CD14-positive monocyte (primary cell): Measurements from ENCODE around the gene TANGO6. TPM values are rescaled to one million over a fixed set of nuclear protein-coding genes. Genes with fewer than 3 reads are reported as not detected.

Source experiments
- DNase-seq, 3 donors: peaks; one replicate each; pipeline ENCODE4 v3.0.0-alpha.2; 2011 to 2022
- H2AFZ ChIP-seq: 2 replicates; pipeline ENCODE4 v1.6.0; 2012; ENCODE audit warnings: mild to moderate bottlenecking, low read depth, low read length, inconsistent platforms; ENCODE audit not compliant: insufficient read depth, poor library complexity, severe bottlenecking
- H3K27ac ChIP-seq, 2 donors: 1 replicate in 1 of 2; 2 replicates in 1 of 2; pipeline ENCODE4 v1.5.1; 2012 to 2013; ENCODE audit warnings: low read length in 2 of 2, control low read depth in 1 of 2, inconsistent platforms in 1 of 2, low read depth in 1 of 2, mild to moderate bottlenecking in 1 of 2
- H3K27me3 ChIP-seq, 2 donors: one replicate each; pipeline versions ENCODE4 v1.6.0 to v1.6.1; 2011 to 2013; ENCODE audit warnings: low read length in 2 of 2; ENCODE audit not compliant: control insufficient read depth in 2 of 2, insufficient read depth in 2 of 2
- H3K36me3 ChIP-seq, 2 donors: replicated peaks in 1 of 2; 1 replicate in 1 of 2; 2 replicates in 1 of 2; pipeline versions ENCODE4 v1.5.1 to v1.6.1; 2012 to 2013; ENCODE audit warnings: low read length in 2 of 2, control low read depth in 1 of 2, inconsistent platforms in 1 of 2, mild to moderate bottlenecking in 1 of 2; ENCODE audit not compliant: insufficient read depth in 2 of 2, control insufficient read depth in 1 of 2
- H3K4me1 ChIP-seq, 2 donors: 1 replicate in 1 of 2; 2 replicates in 1 of 2; pipeline versions ENCODE4 v1.5.1 to v1.6.1; 2012 to 2013; ENCODE audit warnings: low read length in 2 of 2, control low read depth in 1 of 2, inconsistent platforms in 1 of 2, mild to moderate bottlenecking in 1 of 2, moderate library complexity in 1 of 2; ENCODE audit not compliant: insufficient read depth in 2 of 2, control insufficient read depth in 1 of 2
- H3K4me2 ChIP-seq: replicated peaks from 2 replicates; pipeline ENCODE3; 2012; ENCODE audit warnings: low read length, moderate library complexity, mild to moderate bottlenecking; ENCODE audit not compliant: poor library complexity, severe bottlenecking; ENCODE audit errors: extremely low read depth
- H3K4me3 ChIP-seq, 3 experiments: fragments of 200-600 bp in 1 of 3; sonication (generic) in 1 of 3; replicated peaks in 1 of 3; 1 replicate in 2 of 3; 2 replicates in 1 of 3; pipeline ENCODE4 v1.5.1; 2011 to 2013; ENCODE audit warnings: low read length in 3 of 3, mild to moderate bottlenecking in 3 of 3, control low read depth in 2 of 3, low read depth in 2 of 3, inconsistent platforms in 1 of 3, moderate library complexity in 1 of 3
- H3K79me2 ChIP-seq: 2 replicates; pipeline ENCODE4 v1.6.0; 2012; ENCODE audit warnings: mild to moderate bottlenecking, control low read depth, inconsistent platforms, low read length, moderate library complexity; ENCODE audit not compliant: insufficient read depth
- H3K9ac ChIP-seq: 2 replicates; pipeline ENCODE4 v1.6.0; 2017; ENCODE audit warnings: low read length, mild to moderate bottlenecking; ENCODE audit not compliant: insufficient read depth, poor library complexity, severe bottlenecking
- H3K9me3 ChIP-seq, 2 donors: replicated peaks in 1 of 2; 1 replicate in 1 of 2; 2 replicates in 1 of 2; pipeline versions ENCODE4 v1.5.1 to v1.6.1; 2012 to 2013; ENCODE audit warnings: low read length in 2 of 2, control low read depth in 1 of 2; ENCODE audit not compliant: control insufficient read depth in 1 of 2, insufficient read depth in 1 of 2
- H4K20me1 ChIP-seq: 2 replicates; pipeline ENCODE4 v1.6.0; 2012; ENCODE audit warnings: mild to moderate bottlenecking, low read length, control low read depth, moderate library complexity; ENCODE audit not compliant: insufficient read depth
- H3K27ac Mint-ChIP-seq, 7 donors: one replicate each; pipeline ENCODE4 v1.8.0; 2020; ENCODE audit warnings: mild to moderate bottlenecking in 7 of 7, mixed read lengths in 7 of 7, moderate library complexity in 6 of 7, inconsistent platforms in 2 of 7
- H3K27me3 Mint-ChIP-seq, 3 donors: one replicate each; pipeline ENCODE4 v1.8.0; 2021 to 2022; ENCODE audit warnings: low read depth in 3 of 3, mild to moderate bottlenecking in 3 of 3, mixed read lengths in 3 of 3, moderate library complexity in 3 of 3, inconsistent platforms in 1 of 3
- H3K36me3 Mint-ChIP-seq, 2 donors: one replicate each; pipeline ENCODE4 v1.8.0; 2020; ENCODE audit warnings: mixed read lengths in 2 of 2, inconsistent platforms in 1 of 2, mild to moderate bottlenecking in 1 of 2
- H3K4me1 Mint-ChIP-seq: one replicate; pipeline ENCODE4 v1.8.0; 2020; ENCODE audit warnings: mild to moderate bottlenecking, mixed read lengths
- H3K4me3 Mint-ChIP-seq, 2 donors: one replicate each; pipeline ENCODE4 v1.8.0; 2020; ENCODE audit warnings: mild to moderate bottlenecking in 2 of 2, mixed read lengths in 2 of 2, moderate library complexity in 1 of 2
- H3K9me3 Mint-ChIP-seq, 7 donors: one replicate each; pipeline ENCODE4 v1.8.0; 2020 to 2022; ENCODE audit warnings: mixed read lengths in 7 of 7, mild to moderate bottlenecking in 6 of 7, moderate library complexity in 6 of 7, inconsistent platforms in 2 of 7
- WGBS: methylation state at CpG from one replicate; pipeline ENCODE4 v1.1.5; 2013; ENCODE audit warnings: missing lambda C conversion rate; ENCODE audit not compliant: insufficient coverage; 5-methylcytosine and 5-hydroxymethylcytosine counted together
- intact Hi-C, 2 donors: fragments of 100-400 bp; cut with micrococcal nuclease; formaldehyde crosslinking; loops; one replicate each; pipeline versions ENCODE4 v1.15.0 to v1.15.1; 2023
- polyA plus RNA-seq, 3 donors: library from polyadenylated mRNA; depleted of rRNA in 1 of 3; unstranded in 2 of 3; stranded (reverse) in 1 of 3; fragments of 300-500 nt in 2 of 3; fragments of >200 nt in 1 of 3; fragmentation: Illumina TruSeq in 2 of 3; gene quantifications; 1 replicate in 2 of 3; 2 replicates in 1 of 3; pipeline ENCODE4 v1.2.3, GENCODE V29; 2012 to 2021
- TF ChIP-seq, protein P1 (sequence below): fragments of 200-600 bp; IDR thresholded peaks from one replicate; pipeline ENCODE4 v1.8.0; 2022; ENCODE audit warnings: antibody characterized with exemption, mild to moderate bottlenecking

TANGO6 gene
- polyA plus RNA-seq, 3 donors = 6.5 to 8.1 (median 7.3) TPM

DNA sequence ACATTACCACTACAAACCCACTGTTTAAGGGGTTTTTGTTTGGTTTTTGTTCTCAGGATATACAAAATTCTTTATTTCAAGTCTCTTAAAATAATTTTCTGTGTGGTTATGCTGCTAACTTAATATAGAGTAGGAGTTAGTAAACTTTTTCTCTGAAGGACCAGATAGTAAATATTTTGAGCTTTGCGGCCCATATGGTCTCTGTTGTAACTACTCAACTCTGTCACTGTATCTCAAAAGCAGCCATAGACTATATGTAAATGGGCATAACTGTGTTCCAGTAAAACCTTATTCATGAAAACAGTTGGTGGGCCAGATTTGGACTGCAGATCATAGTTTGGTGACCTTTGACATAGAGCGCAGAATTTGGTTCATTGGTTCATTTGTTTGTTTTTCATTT is 7.2 kb downstream of the TANGO6 start:
- H3K79me2 ChIP-seq = peaks cover 18% of the 10 kb centered on the region
- no peaks in the 10 kb centered on the region for H3K27me3 ChIP-seq
- Mint-ChIP-seq H3K4me3 (no peak overlapping the region), H3K27ac (no peak overlapping the region), H3K27me3 (peaks cover under 1 to 11% (median 7%) of the 10 kb centered on the region in 3 donors), H3K4me1 (peaks cover 15% of the 10 kb centered on the region), H3K9me3 (peaks cover 0 to 2% (median 0%) of the 10 kb centered on the region in 7 donors), H3K36me3 (peaks cover 14 to 16% of the 10 kb centered on the region in 2 donors)
- H3K9me3 ChIP-seq = no peaks in the 10 kb centered on the region
- TF ChIP-seq, protein P1, sequence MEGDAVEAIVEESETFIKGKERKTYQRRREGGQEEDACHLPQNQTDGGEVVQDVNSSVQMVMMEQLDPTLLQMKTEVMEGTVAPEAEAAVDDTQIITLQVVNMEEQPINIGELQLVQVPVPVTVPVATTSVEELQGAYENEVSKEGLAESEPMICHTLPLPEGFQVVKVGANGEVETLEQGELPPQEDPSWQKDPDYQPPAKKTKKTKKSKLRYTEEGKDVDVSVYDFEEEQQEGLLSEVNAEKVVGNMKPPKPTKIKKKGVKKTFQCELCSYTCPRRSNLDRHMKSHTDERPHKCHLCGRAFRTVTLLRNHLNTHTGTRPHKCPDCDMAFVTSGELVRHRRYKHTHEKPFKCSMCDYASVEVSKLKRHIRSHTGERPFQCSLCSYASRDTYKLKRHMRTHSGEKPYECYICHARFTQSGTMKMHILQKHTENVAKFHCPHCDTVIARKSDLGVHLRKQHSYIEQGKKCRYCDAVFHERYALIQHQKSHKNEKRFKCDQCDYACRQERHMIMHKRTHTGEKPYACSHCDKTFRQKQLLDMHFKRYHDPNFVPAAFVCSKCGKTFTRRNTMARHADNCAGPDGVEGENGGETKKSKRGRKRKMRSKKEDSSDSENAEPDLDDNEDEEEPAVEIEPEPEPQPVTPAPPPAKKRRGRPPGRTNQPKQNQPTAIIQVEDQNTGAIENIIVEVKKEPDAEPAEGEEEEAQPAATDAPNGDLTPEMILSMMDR = no peak
- peaks cover 0 to 6% of the 10 kb centered on the region in 2 donors for H3K4me1 ChIP-seq
- no peak overlapping the region for H2AFZ ChIP-seq
- H3K36me3 ChIP-seq = peaks cover 0 to 6% of the 10 kb centered on the region in 2 donors
- DNase-seq = no peak
- H3K9ac ChIP-seq = no peak overlapping the region
- no CpG with 5 or more reads among the region's 2 CpGs for WGBS
- peaks cover 45% of the 10 kb centered on the region for H4K20me1 ChIP-seq
- H3K4me2 ChIP-seq = no peak overlapping the region
- no peak overlapping the region for H3K4me3 ChIP-seq
- no peak overlapping the region for H3K27ac ChIP-seq
- intact Hi-C loops = no loop called here

DNA sequence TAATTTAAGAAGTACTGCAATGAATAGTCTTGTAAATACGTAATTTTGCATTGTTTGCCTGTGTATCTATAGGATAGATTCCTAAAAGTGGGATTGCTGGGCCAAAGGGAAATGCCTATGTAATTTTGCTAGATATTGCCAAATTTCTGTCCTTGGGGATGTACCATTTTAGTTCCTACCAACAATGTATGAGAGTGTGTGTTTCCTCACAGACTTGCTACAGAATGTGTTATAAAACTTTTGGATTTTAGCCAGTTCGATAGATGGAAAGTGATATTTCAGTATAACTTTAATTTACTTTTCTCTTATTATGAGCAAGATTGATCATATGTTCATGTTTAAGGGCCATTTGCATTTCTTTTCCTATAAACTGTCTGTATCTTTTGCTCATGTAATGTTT is 8.3 kb downstream of the TANGO6 start:
- H3K79me2 ChIP-seq = peaks cover 18% of the 10 kb centered on the region
- H3K4me2 ChIP-seq = no peak overlapping the region
- H3K9ac ChIP-seq = no peak overlapping the region
- H3K27me3 Mint-ChIP-seq = peaks cover 2 to 15% (median 8%) of the 10 kb centered on the region in 3 donors
- H3K9me3 Mint-ChIP-seq = peaks cover 0 to 2% (median 0%) of the 10 kb centered on the region in 7 donors
- H3K27ac ChIP-seq = no peak overlapping the region
- no peak for DNase-seq
- H4K20me1 ChIP-seq = peaks cover 45% of the 10 kb centered on the region
- H3K4me3 Mint-ChIP-seq = no peak overlapping the region
- no peaks in the 10 kb centered on the region for H3K27me3 ChIP-seq
- intact Hi-C loops = no loop called here
- H3K9me3 ChIP-seq = no peaks in the 10 kb centered on the region
- H3K27ac Mint-ChIP-seq = no peak overlapping the region
- H3K4me1 ChIP-seq = peaks cover 0 to 6% of the 10 kb centered on the region in 2 donors
- TF ChIP-seq, protein P1 = no peak
- H3K4me1 Mint-ChIP-seq = peaks cover 15% of the 10 kb centered on the region
- WGBS = no CpG with 5 or more reads among the region's 2 CpGs
- H2AFZ ChIP-seq = no peak overlapping the region
- no peak overlapping the region for H3K4me3 ChIP-seq
- peaks cover 11 to 16% of the 10 kb centered on the region in 2 donors for H3K36me3 Mint-ChIP-seq
- H3K36me3 ChIP-seq = peaks cover 0 to 6% of the 10 kb centered on the region in 2 donors
